Measurements from ENCODE around the gene COQ6.
"Not testable (repeated sequence)": the region's sequence is repeated elsewhere in the genome, so short reads cannot be mapped to it uniquely, and the experiment has no call there.

The COQ6 gene

DNA sequence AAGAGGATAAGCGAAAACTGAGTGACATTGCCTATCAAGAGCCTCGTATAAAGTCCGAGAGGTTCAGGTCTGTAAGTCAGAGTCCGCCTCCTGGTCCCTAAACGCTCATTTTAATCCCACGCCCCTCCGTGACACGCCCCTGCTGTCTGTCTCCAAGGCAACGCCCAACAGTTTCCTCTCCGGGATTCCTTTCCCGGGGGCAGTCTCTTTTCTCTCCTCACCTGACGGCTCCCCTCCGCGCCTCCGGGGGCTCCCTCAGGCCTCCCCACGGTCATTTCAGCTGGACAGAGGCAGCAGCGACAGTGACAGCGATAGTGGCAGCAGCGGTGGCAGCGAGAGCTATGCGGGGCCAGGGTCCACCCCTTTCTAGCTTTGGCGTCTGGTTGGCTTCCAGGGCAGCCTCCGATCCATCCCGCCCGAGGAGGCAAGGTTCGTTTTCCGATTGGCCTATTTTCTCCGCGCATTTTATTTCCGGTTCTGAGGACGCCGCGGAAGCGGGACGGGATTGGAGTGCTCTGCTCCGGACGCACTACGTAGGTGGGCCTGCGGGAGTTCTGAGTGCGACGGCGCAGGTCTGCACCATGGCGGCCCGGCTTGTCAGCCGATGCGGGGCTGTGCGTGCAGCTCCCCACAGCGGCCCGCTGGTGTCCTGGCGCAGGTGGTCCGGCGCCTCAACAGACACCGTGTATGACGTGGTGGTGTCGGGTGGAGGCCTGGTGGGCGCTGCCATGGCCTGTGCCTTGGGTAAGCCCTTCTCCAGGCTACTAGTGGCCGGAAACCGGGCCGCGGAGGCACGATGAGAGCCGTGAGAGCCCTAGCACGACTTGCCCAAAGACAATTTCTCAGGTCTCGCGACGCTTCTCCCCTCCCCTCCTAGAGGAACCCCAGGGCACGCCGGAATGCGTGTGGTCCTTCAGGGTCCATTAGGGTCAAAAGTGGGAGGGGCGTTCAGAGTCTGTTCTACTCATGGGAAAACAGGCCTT lies at the start of gene COQ6, which contains the start of gene FAM161B:
COQ6 (plus strand) TSS at position 551 of the 983 bp plus-strand sequence; CDS start at position 582, 31 bp downstream.
FAM161B (minus strand) TSS at position 343 of the 983 bp plus-strand sequence; CDS start at position 275, 68 bp downstream.
- DNase-seq (ENCODE audit: low read depth in 3 of 3) = peak; percentile 72 to 74 (median 74)

GRCh38 chr14:73903028-73903427 lies 47.1 kb upstream of the COQ6 start:
- DNase-seq (ENCODE audit: low read depth in 3 of 3) = no peak

DNA sequence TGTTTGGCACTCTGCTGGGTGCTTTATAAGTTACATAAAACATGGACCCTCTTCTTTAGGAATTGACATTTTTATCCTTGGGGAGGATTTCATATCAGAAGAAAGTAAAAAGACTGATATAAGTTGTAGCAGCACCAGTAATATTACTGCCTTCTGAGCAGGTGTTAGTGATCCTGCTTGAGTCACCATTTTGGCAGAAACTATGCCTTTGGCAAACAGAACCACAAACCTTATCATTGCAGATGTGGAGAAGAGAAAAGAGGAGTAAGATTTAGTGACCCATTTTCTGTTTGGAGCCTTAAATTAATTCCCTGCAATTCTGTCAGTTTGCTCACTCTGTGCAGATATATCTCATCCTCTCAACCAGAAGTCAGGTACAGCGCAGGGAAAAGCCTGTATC lies 40.4 kb upstream of the COQ6 start:
- no peak for DNase-seq (ENCODE audit: low read depth in 3 of 3)

DNA sequence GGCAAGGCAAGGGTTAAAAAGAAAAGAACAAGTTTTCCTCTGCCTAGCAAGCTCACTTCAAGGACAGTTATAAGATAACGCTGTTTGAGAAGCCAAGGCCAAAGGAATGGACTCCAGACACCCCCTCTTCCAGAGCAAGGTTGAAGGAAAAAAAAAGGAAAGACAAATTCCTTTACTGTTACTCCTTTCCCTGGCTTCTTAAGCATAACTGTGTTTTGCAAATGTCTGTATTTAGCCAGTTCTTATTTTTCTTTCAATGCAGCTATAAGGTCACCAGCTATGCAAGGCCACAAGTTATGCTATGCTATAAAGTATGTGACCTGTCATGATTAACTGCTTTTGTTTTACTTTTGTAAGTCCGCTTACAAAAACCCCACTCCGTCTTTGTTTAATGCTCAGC lies 36.8 kb upstream of the COQ6 start:
- no peak for DNase-seq (ENCODE audit: low read depth in 3 of 3)

DNA sequence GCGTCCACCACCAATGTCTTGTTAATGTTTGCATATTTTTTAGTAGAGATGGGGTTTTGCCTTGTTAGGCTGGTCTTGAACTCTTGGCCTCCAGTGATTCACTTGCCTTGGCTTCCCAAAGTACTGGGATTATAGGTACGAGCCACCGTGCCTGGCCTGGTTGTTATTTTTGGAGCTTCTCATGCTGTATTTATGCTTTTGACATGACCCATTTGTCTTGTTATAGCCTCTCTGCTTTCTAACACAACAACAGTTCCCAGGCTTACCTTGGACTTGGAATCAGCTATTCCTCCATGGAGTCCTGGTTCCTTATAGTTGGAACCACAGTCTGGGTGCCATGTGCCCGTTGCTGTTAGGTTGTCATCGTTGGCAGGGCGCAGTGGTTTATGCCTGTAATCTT lies 33.8 kb upstream of the COQ6 start:
- DNase-seq (ENCODE audit: low read depth in 3 of 3) = no peak

DNA sequence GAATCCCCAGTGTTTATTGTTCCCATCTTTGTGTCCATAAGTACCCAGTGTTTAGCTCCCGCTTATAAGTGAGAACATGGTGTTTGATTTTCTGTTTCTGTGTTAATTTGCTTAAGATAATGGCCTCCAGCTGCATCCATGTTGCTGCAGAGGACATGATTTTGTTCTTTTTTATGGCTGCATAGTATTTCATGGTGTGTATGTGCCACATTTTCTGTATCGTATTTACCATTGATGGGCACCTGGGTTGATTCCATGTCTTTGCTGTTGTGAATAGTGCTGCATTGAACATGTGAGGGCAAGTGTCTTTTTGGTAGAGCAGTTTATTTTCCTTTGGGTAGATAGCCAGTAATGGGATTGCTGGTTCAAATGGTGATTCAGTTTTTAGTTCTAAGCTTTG lies 30.6 kb upstream of the COQ6 start:
- not testable (repeated sequence) for DNase-seq (ENCODE audit: low read depth in 3 of 3)

GRCh38 chr14:73924337-73924736 lies 25.8 kb upstream of the COQ6 start:
- no peak for DNase-seq (ENCODE audit: low read depth in 3 of 3)

GRCh38 chr14:73935666-73936065 lies 14.4 kb upstream of the COQ6 start:
- DNase-seq (ENCODE audit: low read depth in 3 of 3) = no peak

DNA sequence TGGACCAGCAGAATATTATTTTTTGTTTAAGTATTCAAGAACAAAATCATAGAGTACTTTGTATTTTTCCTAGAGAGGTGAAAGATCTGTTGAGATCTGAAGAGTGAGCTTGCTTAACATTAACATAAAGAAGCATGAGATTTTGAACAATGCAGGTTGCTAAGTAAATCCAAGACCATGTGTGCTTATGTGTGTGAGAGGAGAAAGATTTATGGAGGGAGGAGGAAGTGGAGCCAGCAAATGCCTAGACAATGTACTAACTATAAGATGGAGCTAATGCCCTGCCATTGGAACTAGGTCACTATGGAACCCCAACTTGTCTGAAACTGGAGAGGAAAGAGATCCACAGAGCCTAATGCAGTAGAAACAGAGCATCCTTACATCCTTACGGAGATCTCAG lies 13.6 kb upstream of the COQ6 start:
- no peak for DNase-seq (ENCODE audit: low read depth in 3 of 3)

DNA sequence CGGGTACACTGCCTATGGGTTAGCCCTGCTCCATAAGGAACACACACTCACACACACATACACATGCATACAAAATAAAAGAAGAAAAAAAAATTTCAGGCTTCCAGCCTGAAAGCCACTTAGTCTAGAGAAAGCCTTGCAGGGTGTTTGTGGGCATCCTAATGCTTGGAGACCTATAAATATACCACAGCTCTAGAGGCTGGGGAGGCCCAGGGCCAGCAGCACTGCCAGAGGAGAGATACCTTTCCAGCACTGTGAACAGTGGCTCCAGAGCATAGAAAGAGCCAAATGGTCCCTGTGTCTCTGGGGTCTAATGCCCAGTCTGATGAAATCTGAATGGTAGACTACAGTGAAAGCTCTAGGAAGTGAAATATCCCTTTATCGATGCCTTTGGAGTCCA lies 13.1 kb upstream of the COQ6 start:
- no peak for DNase-seq (ENCODE audit: low read depth in 3 of 3)

GRCh38 chr14:73942180-73942579 lies 7.9 kb upstream of the COQ6 start:
- DNase-seq (ENCODE audit: low read depth in 3 of 3) = no peak

DNA sequence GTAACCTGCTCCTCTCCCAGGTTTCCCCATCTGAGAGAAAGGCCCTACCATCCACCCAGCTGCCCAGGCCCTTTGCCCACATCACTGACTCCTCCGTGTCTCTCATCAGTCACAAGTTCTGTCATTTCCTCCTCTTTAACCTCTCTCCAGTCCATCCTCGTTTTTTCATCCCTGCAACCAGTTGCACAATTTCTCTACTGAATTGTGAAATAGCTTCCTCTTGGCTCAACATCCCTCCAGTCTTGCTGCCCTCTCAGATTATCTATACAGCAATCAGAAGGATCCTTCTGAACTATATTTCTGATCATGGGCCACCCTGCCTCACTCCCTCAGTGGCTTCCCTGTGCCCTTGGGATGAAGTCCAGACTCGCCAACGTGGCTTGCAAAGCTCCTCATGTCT lies 7.0 kb upstream of the COQ6 start:
- DNase-seq (ENCODE audit: low read depth in 3 of 3) = no peak

DNA sequence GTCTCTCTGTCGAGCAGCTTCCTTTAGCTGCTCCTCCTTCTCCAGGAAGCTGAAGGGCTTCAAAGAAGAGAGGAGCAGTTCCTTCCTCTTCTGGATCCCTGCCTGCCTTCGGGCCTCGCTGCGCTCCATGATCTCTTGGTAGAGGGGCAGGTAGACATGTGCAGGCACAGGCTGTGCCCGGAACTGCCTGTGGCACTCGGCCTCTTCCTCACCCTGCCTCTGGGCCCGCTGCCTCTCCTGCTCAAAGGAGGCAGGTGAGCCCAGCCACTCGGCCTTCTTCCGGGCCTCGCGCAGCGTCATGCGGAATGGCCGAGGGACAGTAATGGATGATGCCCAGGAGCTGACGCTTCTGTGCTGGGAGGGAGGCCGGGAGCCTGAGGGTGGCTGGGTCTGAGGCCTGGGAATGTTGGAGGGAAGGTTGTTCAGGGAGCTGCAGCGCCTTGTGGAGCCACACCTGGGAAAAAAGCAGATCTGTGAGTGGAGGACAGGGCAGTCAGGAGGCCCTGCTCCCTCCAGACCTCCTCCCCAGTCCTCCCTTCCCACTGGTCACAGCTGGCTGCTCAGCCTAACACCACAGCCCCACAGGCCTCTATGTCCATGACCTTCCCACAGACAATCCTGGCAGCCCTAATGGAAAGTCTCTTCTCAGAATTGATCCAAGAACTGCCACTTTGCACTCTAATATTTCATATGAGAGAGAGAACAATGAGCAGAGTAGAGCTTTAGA lies 5.5 kb upstream of the COQ6 start:
- no peak for DNase-seq (ENCODE audit: low read depth in 3 of 3)

GRCh38 chr14:73945159-73945670 lies 4.9 kb upstream of the COQ6 start:
- DNase-seq (ENCODE audit: low read depth in 3 of 3) = no peak

DNA sequence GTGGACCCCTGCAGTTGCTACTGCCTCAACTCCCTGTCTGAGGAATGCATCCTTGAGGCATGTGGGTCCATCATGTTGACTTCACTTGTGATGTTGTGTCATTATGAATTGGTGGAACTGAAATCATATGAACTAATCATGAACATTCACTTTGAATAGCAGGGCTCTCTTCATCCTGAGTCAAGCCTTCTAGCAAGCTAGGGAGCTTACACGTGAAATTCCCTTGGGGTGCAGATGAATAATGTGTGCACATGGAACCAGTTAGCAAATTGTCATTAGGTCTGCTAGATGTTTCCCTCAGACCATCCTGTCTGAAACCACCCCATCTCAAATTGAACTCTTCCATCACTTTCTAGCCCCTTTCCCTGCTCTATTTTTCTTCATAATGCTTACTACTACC lies 3.6 kb downstream of the COQ6 start:
- no peak for DNase-seq (ENCODE audit: low read depth in 3 of 3)

GRCh38 chr14:73955674-73956073 lies 5.6 kb downstream of the COQ6 start:
- DNase-seq (ENCODE audit: low read depth in 3 of 3) = no peak

- no peak for DNase-seq (ENCODE audit: low read depth in 3 of 3)
These were observed 8.5 kb downstream of the COQ6 start for GRCh38 chr14:73958591-73958990.

DNA sequence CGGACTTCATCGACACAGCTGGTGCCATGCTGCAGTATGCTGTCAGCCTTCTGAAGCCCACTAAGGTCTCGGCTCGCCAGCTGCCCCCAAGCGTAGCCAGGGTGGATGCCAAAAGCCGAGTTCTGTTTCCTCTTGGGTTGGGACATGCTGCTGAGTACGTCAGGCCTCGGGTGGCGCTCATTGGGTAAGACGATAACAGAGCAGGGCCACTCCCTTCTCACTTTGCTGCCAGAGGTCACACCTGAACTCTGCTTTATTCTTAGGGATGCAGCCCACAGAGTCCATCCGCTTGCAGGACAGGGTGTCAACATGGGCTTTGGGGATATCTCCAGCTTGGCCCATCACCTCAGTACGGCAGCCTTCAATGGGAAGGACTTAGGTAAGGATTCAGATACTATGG lies 11.1 kb downstream of the COQ6 start:
- DNase-seq (ENCODE audit: low read depth in 3 of 3) = no peak

DNA sequence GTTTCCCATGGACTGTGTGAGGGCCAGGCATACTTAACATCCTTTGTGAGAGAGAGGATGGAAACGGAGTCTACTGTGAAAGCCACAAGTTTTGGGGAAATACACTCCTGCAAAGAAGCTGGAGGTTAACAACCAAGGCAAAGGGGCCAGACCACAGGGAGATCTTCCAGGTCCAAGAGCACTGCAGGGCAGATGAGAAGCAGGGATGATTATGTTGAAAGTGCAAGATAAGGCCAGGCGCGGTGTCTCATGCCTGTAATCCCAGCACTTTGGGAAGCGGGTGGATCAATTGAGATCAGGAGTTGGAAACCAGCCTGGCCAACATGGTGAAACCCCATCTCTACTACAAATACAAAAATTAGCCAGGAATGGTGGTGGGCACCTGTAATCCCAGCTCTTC lies 15.1 kb downstream of the COQ6 start:
- no peak for DNase-seq (ENCODE audit: low read depth in 3 of 3)

GRCh38 chr14:73968885-73969284 lies 18.8 kb downstream of the COQ6 start:
- no peak for DNase-seq (ENCODE audit: low read depth in 3 of 3)

- DNase-seq (ENCODE audit: low read depth in 3 of 3) = no peak
These were observed 23.4 kb downstream of the COQ6 start for GRCh38 chr14:73973497-73973896.

DNA sequence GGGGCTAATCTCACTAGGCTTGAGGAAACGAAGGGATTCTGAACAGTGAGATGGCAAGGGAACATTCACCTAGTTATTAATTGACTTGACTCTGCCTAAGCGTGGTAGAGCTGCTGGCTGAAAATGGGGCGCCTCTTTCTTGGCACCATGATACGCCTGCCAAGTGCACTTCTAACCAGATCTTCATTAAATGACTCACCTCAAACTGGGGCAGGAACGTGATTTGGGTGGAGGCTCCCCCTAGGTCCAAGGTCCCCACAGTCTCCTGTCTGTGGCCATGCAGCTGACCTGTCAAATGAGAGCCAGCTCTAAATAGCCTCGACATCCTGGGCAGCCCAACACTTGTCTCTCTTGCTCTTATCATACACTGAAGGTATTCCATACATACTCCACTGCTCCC lies 26.0 kb downstream of the COQ6 start:
- DNase-seq (ENCODE audit: low read depth in 3 of 3) = no peak

DNA sequence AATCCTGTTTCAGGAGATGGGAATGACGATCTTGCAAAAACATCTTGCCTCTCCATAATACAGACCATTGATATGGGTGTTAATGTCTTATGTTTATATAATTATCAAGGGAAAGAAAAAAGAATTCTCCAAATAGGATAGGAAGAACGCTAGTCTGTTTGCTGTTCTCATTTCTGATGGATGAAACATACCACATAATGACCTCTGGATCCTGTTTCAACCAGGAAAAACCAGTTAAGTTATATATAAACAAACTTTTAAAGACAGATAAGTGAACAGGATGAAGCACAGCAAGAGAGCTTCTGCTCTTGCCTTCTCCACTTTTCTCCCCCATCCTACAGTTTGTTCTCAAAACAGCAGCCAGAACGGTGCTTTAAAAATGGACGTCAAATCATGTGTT lies 27.8 kb downstream of the COQ6 start:
- DNase-seq (ENCODE audit: low read depth in 3 of 3) = no peak
